ENCODE data around the gene RIC8A.

RIC8A gene

GRCh38 chr11:250274-250673 is 42.8 kb downstream of the RIC8A start:
- no peak for DNase-seq (ENCODE audit: low read depth)

- DNase-seq (ENCODE audit: low read depth) = no peak
These were observed 43.3 kb downstream of the RIC8A start for GRCh38 chr11:250740-251299.

DNA sequence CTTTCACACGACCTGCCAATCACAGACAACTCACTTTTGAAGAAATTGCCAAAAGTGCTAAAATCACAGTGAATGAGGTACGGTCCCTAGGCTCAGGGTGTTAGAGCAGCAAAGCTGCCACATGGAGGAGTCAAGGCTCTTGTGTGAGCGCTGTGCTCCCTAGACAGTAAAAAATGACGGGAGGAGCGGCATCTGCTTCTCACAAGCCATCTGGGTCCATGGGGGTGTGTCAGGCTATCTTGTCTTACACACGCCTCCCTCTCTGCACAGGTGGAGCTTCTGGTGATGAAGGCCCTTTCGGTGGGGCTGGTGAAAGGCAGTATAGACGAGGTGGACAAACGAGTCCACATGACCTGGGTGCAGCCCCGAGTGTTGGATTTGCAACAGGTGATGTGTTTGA is 44.0 kb downstream of the RIC8A start:
- DNase-seq (ENCODE audit: low read depth) = no peak

GRCh38 chr11:252666-253065 is 45.2 kb downstream of the RIC8A start:
- DNase-seq (ENCODE audit: low read depth) = no peak

DNA sequence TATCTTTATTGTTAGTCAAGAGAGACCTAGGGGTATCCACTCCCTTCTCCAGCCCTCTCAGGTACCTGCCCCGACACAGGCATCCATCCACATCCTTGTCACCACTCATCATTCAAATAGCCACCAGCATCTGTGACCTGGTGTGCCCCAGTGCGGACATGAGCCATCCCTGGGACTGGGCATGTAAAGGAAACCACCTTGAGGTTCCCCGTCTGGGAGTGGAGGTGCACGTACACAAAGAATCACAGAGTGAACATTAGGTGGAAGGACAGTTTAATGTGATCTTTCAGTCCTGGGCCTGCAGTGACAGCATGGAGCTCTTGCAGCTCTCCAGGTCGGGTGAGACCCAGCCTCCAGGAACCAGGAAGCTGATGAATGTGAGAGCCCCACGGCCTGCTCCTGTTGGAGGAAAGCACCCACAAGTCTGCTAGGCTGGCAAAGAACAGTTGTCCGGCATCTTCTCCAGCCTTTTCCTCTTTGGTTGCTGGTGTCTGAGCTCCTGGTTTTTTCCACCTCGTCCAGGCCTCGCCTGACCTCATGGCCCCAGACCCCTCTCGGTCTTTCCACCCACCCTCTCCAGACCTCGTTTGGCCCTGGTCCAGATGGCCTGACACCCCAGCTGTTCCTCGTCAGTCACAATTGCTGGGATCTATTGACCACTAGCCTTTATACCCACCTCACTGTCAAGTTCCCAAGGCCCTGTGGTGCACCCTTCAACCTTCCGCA is 45.8 kb downstream of the RIC8A start:
- DNase-seq (ENCODE audit: low read depth) = no peak

DNA sequence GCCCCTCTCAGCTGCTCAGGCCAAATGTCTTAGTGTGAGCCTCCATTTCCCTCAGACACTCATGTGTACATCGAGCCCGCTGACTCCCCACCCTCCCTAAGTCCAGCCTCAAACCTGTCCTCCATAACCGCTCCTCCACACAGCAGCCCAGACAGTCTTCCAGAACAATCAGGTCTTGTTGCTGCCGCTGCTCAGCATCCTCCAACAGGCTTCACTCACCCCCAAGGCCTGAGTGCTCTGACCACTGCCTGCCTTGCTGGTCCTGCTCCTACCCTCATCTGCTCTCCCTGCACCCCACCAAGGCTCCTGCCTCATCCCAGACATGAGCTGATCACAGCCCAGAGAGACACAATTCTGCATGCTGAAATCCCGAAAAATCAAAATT is 46.4 kb downstream of the RIC8A start:
- no peak for DNase-seq (ENCODE audit: low read depth)

DNA sequence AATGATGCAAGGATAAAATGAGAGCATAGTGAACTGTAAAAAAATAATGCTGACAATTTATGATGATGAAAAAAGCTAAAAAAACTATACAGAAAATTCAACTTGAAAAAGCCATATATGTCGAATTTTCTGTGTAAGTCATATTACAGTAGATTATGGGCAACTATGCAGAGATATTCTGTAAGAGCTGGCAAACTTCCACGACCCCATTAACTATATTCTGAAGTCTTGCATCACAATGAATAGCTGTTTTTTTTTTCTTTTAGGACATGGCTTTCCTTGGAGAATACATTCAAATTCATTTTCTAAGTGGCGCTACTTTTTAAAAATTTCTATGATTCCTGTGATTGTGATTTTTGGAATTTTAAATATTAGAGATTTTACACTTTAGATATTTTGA is 47.7 kb downstream of the RIC8A start:
- no peak for DNase-seq (ENCODE audit: low read depth)

GRCh38 chr11:255816-256215 is 48.3 kb downstream of the RIC8A start:
- no peak for DNase-seq (ENCODE audit: low read depth)

DNA sequence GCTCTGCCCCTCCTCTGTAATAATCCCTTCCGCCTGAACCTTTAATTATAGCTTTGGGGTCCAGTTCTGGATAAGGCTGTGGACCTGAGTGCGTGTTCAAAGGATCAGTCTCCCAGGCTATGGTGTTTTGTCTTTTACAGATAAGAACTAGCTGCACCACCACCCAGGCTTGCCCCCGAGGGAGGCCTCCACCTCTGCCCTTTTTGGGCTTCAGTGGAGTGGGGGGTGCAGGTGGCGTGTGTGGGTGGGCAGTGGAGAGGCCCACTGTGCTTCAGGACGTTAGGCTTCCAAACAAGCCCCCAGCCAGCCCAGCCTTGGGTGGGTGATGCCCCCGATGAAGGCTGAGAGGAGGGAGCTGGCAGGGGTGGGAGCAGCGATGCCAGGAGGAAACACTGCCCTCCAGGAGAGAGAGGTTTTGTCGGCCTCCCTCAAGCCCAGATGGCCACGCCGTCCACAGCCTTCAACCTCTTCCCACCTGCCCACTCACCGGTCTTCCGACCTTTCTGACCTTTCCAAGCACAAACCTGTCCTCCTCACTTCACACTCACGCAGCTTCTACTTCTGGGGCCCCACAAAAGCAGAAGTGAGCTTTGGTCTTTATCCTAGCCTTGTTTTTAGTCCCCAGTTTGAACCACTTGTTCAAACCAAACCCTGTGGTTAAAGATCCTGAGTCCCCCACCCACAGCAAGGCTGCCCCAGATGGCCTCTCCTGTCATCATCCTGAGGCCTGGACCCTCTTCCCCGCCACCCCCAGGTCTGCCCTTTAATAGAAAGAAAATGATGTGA is 49.6 kb downstream of the RIC8A start:
- DNase-seq (ENCODE audit: low read depth) = no peak

DNA sequence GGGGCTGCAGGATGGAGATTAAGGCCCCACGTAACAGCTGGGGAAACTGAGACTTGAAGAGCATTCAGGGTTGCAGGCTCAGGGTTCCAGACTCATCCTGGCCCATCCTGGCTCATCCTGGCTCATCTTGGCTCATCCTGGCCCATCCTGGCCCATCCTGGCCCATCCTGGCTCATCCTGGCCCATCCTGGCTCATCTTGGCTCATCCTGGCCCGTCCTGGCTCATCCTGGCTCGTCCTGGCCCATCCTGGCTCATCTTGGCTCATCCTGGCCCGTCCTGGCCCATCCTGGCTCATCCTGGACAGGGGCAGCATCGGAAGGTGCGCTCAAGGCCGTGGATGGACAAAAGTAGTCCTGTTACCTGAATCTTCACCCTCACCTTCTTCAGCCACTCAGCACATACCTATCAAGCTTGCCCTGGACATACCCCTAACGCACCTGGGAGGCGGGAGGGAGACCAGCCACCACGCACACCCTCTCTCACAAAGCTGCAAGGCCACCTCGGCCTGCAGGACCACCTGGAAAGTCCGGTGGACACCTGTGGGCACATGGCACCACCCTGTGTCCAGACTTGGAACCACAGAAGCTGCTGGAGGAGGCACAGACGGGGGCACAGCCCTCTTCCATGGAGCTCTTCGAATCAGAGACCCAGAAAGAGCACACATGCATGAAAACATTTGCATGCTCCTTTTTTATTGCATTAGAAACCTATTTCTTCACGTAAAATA is 50.4 kb downstream of the RIC8A start:
- no peak for DNase-seq (ENCODE audit: low read depth)

GRCh38 chr11:259413-259812 is 51.9 kb downstream of the RIC8A start:
- no peak for DNase-seq (ENCODE audit: low read depth)

DNA sequence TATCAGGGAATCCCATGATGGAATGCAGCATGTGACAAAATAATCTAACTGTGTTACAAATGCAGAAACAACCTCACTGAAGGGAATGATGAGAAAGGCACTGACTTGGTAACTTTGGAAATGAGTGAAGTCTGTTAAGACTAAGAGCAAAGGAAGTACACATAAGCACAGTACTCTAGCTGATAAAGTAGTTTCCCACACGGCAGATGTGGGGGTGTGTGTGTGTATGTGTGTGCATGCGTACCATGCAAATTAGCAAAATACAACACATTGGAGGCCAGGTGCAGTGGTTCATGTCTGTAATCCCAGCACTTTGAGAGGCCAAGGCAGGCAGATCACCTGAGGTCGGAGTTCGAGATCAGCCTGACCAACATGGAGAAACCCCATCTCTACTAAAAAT is 54.1 kb downstream of the RIC8A start:
- no peak for DNase-seq (ENCODE audit: low read depth)
